ENCODE measurements around the gene ATXN1.

GRCh38 chr6:16375206-16375605 is 386.1 kb downstream of the ATXN1 start:
- no peak for TF ChIP-seq CTCF (IDR thresholded peaks at IDR 0.05; ENCODE audit: insufficient read depth, low read length, poor library complexity, severe bottlenecking)
- TF ChIP-seq EZH2phosphoT487 (conservative IDR thresholded peaks at IDR 0.05; ENCODE audit: low read length) = no peak
